ENCODE results near the gene DHRS4. TPM values are rescaled to one million over a fixed set of nuclear protein-coding genes. Genes with fewer than 3 reads are reported as not detected.
"Not testable (repeated sequence)": the region's sequence is repeated elsewhere in the genome, so short reads cannot be mapped to it uniquely, and the experiment has no call there.

DHRS4 gene
- total RNA-seq, 5 donors from 2014 or later (not counting 1 experiment from before 2014, with no cell fraction given), result 11.1 to 21.4 (median 17.5) TPM

GRCh38 chr14:23969481-23970282 is 16.1 kb downstream of the DHRS4 start:
- H3K4me1 ChIP-seq (ENCODE audit: control insufficient read depth in 1 of 2, extremely low read depth in 1 of 2, insufficient read depth in 2 of 2, low read length in 2 of 2); H3K9me3 ChIP-seq; POLR2A ChIA-PET; H3K36me3 ChIP-seq (ENCODE audit: control insufficient read depth in 2 of 2, extremely low read depth in 1 of 2, insufficient read depth in 1 of 2, low read length in 1 of 2); H3K27me3 ChIP-seq (replicated peaks in 1 of 2; ENCODE audit: control insufficient read depth in 2 of 2, extremely low read depth in 1 of 2, insufficient read depth in 2 of 2, low read length in 1 of 2); H3K27me3 Mint-ChIP-seq; CTCF ChIA-PET; H3K27ac ChIP-seq (ENCODE audit: low read length); H3K36me3 Mint-ChIP-seq; H3K9me3 Mint-ChIP-seq; H3K4me1 Mint-ChIP-seq; H3K27ac Mint-ChIP-seq: not testable (repeated sequence)
- peak overlapping the region in 1 of 2 donors; percentile 47 for H3K4me3 ChIP-seq (ENCODE audit: control insufficient read depth in 1 of 2, extremely low read depth in 1 of 2, low read length in 1 of 2)
- H3K4me3 Mint-ChIP-seq, result peak overlapping the region in 1 of 3 donors; percentile 57
- DNase-seq (peak in 24 of 35 experiments; percentile 4 to 69 (median 41)), ATAC-seq (replicated peaks in 1 of 4) (peak; percentile 84 to 91 (median 86))
- 10% methylated on average over 34 of the region's 61 CpGs for WGBS (ENCODE audit: insufficient coverage)

DNA sequence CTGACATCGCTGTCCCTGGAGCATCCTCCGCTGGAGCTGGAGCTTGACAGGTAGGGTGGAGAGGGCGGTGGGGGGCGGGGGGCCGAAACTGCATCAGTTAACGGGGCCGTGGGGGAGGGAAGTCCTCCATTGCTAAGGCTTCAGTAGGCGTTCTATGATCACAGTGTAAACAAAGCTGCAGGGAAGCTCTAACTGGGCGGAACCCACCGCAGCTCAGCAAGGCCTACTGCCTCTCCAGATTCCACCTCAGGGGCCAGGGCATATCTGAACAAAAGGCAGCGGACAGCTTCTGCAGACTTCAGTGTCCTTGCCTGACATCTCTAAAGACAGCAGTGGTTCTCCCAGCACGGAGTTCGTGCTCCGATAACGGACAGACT is 16.7 kb downstream of the DHRS4 start:
- H3K27me3 ChIP-seq (replicated peaks in 1 of 2; ENCODE audit: control insufficient read depth in 2 of 2, extremely low read depth in 1 of 2, insufficient read depth in 2 of 2, low read length in 1 of 2); H3K27ac ChIP-seq (ENCODE audit: low read length); H3K36me3 ChIP-seq (ENCODE audit: control insufficient read depth in 2 of 2, extremely low read depth in 1 of 2, insufficient read depth in 1 of 2, low read length in 1 of 2); DNase-seq; H3K9me3 Mint-ChIP-seq; H3K27me3 Mint-ChIP-seq; H3K36me3 Mint-ChIP-seq; H3K9me3 ChIP-seq; CTCF ChIA-PET; H3K4me1 ChIP-seq (ENCODE audit: control insufficient read depth in 1 of 2, extremely low read depth in 1 of 2, insufficient read depth in 2 of 2, low read length in 2 of 2); H3K27ac Mint-ChIP-seq; POLR2A ChIA-PET: not testable (repeated sequence)
- peak overlapping the region in 1 of 2 donors; percentile 47 for H3K4me3 ChIP-seq (ENCODE audit: control insufficient read depth in 1 of 2, extremely low read depth in 1 of 2, low read length in 1 of 2)
- peak; percentile 57 to 74 (median 69) for ATAC-seq (replicated peaks in 1 of 4)
- 100% methylated on average over 4 of the region's 15 CpGs for WGBS (ENCODE audit: insufficient coverage)
- Mint-ChIP-seq H3K4me3 (peak overlapping the region in 1 of 3 donors; percentile 39), H3K4me1 (peaks cover 0 to 13% (median 0%) of the 10 kb centered on the region in 3 donors)

GRCh38 chr14:23973178-23973577 is 19.6 kb downstream of the DHRS4 start:
- H3K9me3 ChIP-seq; H3K27me3 Mint-ChIP-seq; H3K36me3 ChIP-seq (ENCODE audit: control insufficient read depth in 2 of 2, extremely low read depth in 1 of 2, insufficient read depth in 1 of 2, low read length in 1 of 2); H3K4me3 ChIP-seq (ENCODE audit: control insufficient read depth in 1 of 2, extremely low read depth in 1 of 2, low read length in 1 of 2); H3K9me3 Mint-ChIP-seq; H3K27me3 ChIP-seq (replicated peaks in 1 of 2; ENCODE audit: control insufficient read depth in 2 of 2, extremely low read depth in 1 of 2, insufficient read depth in 2 of 2, low read length in 1 of 2); CTCF ChIA-PET; H3K27ac ChIP-seq (ENCODE audit: low read length); ATAC-seq (replicated peaks in 1 of 4); H3K4me1 ChIP-seq (ENCODE audit: control insufficient read depth in 1 of 2, extremely low read depth in 1 of 2, insufficient read depth in 2 of 2, low read length in 2 of 2); DNase-seq; H3K27ac Mint-ChIP-seq; H3K4me3 Mint-ChIP-seq: not testable (repeated sequence)
- H3K36me3 Mint-ChIP-seq, result peaks cover 22% of the 10 kb centered on the region
- peaks cover 0 to 12% (median 5%) of the 10 kb centered on the region in 3 donors for H3K4me1 Mint-ChIP-seq
- POLR2A ChIA-PET, result interaction anchor here in 1 of 2 donors (0.7 kb wide), 1 partner anchor 44 kb away, joined by 3 read pairs; no protein-coding TSS in a partner anchor
- WGBS (ENCODE audit: insufficient coverage), result 100% methylated on average over 2 of the region's 8 CpGs

DNA sequence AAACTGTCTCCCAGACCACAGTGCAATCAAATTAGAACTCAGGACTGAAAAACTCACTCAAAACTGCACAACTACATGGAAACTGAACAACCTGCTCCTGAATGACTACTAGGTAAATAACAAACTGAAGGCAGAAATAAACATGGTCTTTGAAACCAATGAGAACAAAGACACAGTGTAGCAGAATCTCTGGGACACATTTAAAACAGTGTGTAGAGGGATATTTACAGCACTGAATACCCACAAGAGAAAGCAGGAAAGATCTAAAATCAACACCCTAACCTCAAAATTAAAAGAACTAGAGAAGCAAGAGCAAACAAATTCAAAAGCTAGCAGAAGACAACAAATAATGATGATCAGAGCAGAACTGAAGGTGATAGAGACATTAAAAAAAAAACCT is 20.5 kb downstream of the DHRS4 start:
- H3K27ac Mint-ChIP-seq; ATAC-seq (replicated peaks in 1 of 4); H3K4me3 ChIP-seq (ENCODE audit: control insufficient read depth in 1 of 2, extremely low read depth in 1 of 2, low read length in 1 of 2); H3K9me3 ChIP-seq; H3K27ac ChIP-seq (ENCODE audit: low read length); H3K36me3 ChIP-seq (ENCODE audit: control insufficient read depth in 2 of 2, extremely low read depth in 1 of 2, insufficient read depth in 1 of 2, low read length in 1 of 2); H3K4me1 ChIP-seq (ENCODE audit: control insufficient read depth in 1 of 2, extremely low read depth in 1 of 2, insufficient read depth in 2 of 2, low read length in 2 of 2); DNase-seq; H3K4me3 Mint-ChIP-seq; H3K27me3 Mint-ChIP-seq; H3K9me3 Mint-ChIP-seq; H3K27me3 ChIP-seq (replicated peaks in 1 of 2; ENCODE audit: control insufficient read depth in 2 of 2, extremely low read depth in 1 of 2, insufficient read depth in 2 of 2, low read length in 1 of 2): not testable (repeated sequence)
- CTCF ChIA-PET, result interaction anchor here in 1 of 2 donors (0.6 kb wide), 1 partner anchor 245 kb away, joined by 3 read pairs; no protein-coding TSS in a partner anchor
- Mint-ChIP-seq H3K4me1 (peaks cover 0 to 12% (median 5%) of the 10 kb centered on the region in 3 donors), H3K36me3 (peaks cover 22% of the 10 kb centered on the region)
- POLR2A ChIA-PET, result interaction anchor here in 1 of 2 donors (0.7 kb wide), 1 partner anchor 43 kb away, joined by 3 read pairs; no protein-coding TSS in a partner anchor

DNA sequence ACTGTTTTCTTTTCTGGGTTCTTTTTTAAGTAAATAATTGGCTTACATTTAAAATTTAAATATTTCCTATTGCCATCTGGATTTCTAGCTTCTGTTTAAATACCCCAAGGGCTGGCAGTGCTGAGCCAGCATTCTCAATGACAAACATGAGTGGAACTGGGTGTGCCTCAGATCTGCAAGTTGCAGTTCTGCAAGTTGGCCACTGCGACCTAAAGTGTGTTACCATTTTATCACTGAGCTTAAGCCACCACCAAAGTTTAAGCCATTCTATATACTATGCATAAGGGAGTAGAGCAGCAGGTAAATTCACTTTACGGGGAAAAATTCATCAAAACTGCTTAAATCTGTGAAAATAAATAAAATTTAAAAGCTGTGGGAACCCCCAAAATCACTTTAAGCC is 23.6 kb downstream of the DHRS4 start:
- Mint-ChIP-seq H3K4me1 (peaks cover 0 to 12% (median 5%) of the 10 kb centered on the region in 3 donors), H3K36me3 (peaks cover 34% of the 10 kb centered on the region)
- WGBS (ENCODE audit: insufficient coverage), result no CpG with 5 or more reads among the region's 2 CpGs
- CTCF ChIA-PET, result interaction anchor here (0.5 to 0.9 kb wide), 3 partner anchors 32 to 132 kb away, joined by 3 to 4 read pairs (median 4); no protein-coding TSS in a partner anchor
- H3K36me3 ChIP-seq (ENCODE audit: control insufficient read depth in 2 of 2, extremely low read depth in 1 of 2, insufficient read depth in 1 of 2, low read length in 1 of 2); H3K4me1 ChIP-seq (ENCODE audit: control insufficient read depth in 1 of 2, extremely low read depth in 1 of 2, insufficient read depth in 2 of 2, low read length in 2 of 2); POLR2A ChIA-PET; H3K27ac ChIP-seq (ENCODE audit: low read length); H3K27ac Mint-ChIP-seq; H3K27me3 Mint-ChIP-seq; H3K9me3 ChIP-seq; H3K9me3 Mint-ChIP-seq; H3K4me3 ChIP-seq (ENCODE audit: control insufficient read depth in 1 of 2, extremely low read depth in 1 of 2, low read length in 1 of 2); H3K27me3 ChIP-seq (replicated peaks in 1 of 2; ENCODE audit: control insufficient read depth in 2 of 2, extremely low read depth in 1 of 2, insufficient read depth in 2 of 2, low read length in 1 of 2); H3K4me3 Mint-ChIP-seq: not testable (repeated sequence)
- ATAC-seq (replicated peaks in 1 of 4) (peak in 3 of 4 experiments; percentile 56 to 75 (median 69)), DNase-seq (peak in 3 of 35 experiments; percentile 10 to 26 (median 18))

- H3K9me3 ChIP-seq; H3K4me1 Mint-ChIP-seq; H3K9me3 Mint-ChIP-seq; H3K36me3 ChIP-seq (ENCODE audit: control insufficient read depth in 2 of 2, extremely low read depth in 1 of 2, insufficient read depth in 1 of 2, low read length in 1 of 2); DNase-seq; CTCF ChIA-PET; POLR2A ChIA-PET; ATAC-seq (replicated peaks in 1 of 4); H3K27me3 ChIP-seq (replicated peaks in 1 of 2; ENCODE audit: control insufficient read depth in 2 of 2, extremely low read depth in 1 of 2, insufficient read depth in 2 of 2, low read length in 1 of 2); H3K4me1 ChIP-seq (ENCODE audit: control insufficient read depth in 1 of 2, extremely low read depth in 1 of 2, insufficient read depth in 2 of 2, low read length in 2 of 2); H3K27me3 Mint-ChIP-seq; H3K27ac Mint-ChIP-seq; H3K4me3 Mint-ChIP-seq; H3K4me3 ChIP-seq (ENCODE audit: control insufficient read depth in 1 of 2, extremely low read depth in 1 of 2, low read length in 1 of 2); H3K27ac ChIP-seq (ENCODE audit: low read length): not testable (repeated sequence)
- 100% methylated on average over 4 of the region's 10 CpGs for WGBS (ENCODE audit: insufficient coverage)
- H3K36me3 Mint-ChIP-seq, result peaks cover 27% of the 10 kb centered on the region
Measured at GRCh38 chr14:23981951-23982813, 28.6 kb downstream of the DHRS4 start.

Measured in T-cell (primary cell).